ENCODE measurements around the gene NOS1AP. TPM values are rescaled to one million over a fixed set of nuclear protein-coding genes. Genes with fewer than 3 reads are reported as not detected.
"Not testable (repeated sequence)": the region's sequence is repeated elsewhere in the genome, so short reads cannot be mapped to it uniquely, and the experiment has no call there.

NOS1AP gene
- total RNA-seq, 1 donor from 2014 or later = 4.9 TPM

- no peak for ATAC-seq
- H3K36me3 ChIP-seq = no peaks in the 10 kb centered on the region
- H3K9me3 ChIP-seq = no peaks in the 10 kb centered on the region
- no peak for DNase-seq
- H3K4me3 ChIP-seq = no peak overlapping the region
- TF ChIP-seq CTCF (IDR thresholded peaks at IDR 0.05) = no peak
- no peak overlapping the region for H3K27ac ChIP-seq
- no peaks in the 10 kb centered on the region for H3K4me1 ChIP-seq
- H3K27me3 ChIP-seq = no peaks in the 10 kb centered on the region
- intact Hi-C loops (cut with DNase I) = no loop called here
These were observed 28.8 kb upstream of the NOS1AP start for GRCh38 chr1:162040657-162041056.

- H3K4me3 ChIP-seq = no peak overlapping the region
- no peak for ATAC-seq
- no peaks in the 10 kb centered on the region for H3K9me3 ChIP-seq
- no peak overlapping the region for H3K27ac ChIP-seq
- H3K4me1 ChIP-seq = no peaks in the 10 kb centered on the region
- no peak for DNase-seq
- no peaks in the 10 kb centered on the region for H3K36me3 ChIP-seq
- intact Hi-C loops (cut with DNase I) = no loop called here
- TF ChIP-seq CTCF (IDR thresholded peaks at IDR 0.05) = no peak
- H3K27me3 ChIP-seq = no peaks in the 10 kb centered on the region
These were observed 27.1 kb upstream of the NOS1AP start for GRCh38 chr1:162042361-162042760.

- intact Hi-C loops (cut with DNase I) = no loop called here
- no peaks in the 10 kb centered on the region for H3K4me1 ChIP-seq
- no peaks in the 10 kb centered on the region for H3K9me3 ChIP-seq
- TF ChIP-seq CTCF (IDR thresholded peaks at IDR 0.05) = no peak
- ATAC-seq (no peak), DNase-seq (no peak)
- no peak overlapping the region for H3K4me3 ChIP-seq
- no peaks in the 10 kb centered on the region for H3K27me3 ChIP-seq
- no peak overlapping the region for H3K27ac ChIP-seq
- H3K36me3 ChIP-seq = no peaks in the 10 kb centered on the region
These were observed 22.6 kb upstream of the NOS1AP start for GRCh38 chr1:162046921-162047320.

GRCh38 chr1:162053949-162054348 lies 15.5 kb upstream of the NOS1AP start:
- H3K27me3 ChIP-seq, DNase-seq, H3K4me1 ChIP-seq, H3K4me3 ChIP-seq, H3K36me3 ChIP-seq, H3K9me3 ChIP-seq, ATAC-seq, H3K27ac ChIP-seq: not testable (repeated sequence)
- intact Hi-C loops (cut with DNase I) = loop anchor here (10.0 kb wide), 1 partner anchor 331 kb away; the partner anchor contains the start of gene C1orf226

GRCh38 chr1:162055062-162055461 lies 14.4 kb upstream of the NOS1AP start:
- H3K27me3 ChIP-seq = no peaks in the 10 kb centered on the region
- no peak for TF ChIP-seq CTCF (IDR thresholded peaks at IDR 0.05)
- H3K27ac ChIP-seq = no peak overlapping the region
- DNase-seq (no peak), ATAC-seq (no peak)
- no peaks in the 10 kb centered on the region for H3K4me1 ChIP-seq
- no peak overlapping the region for H3K4me3 ChIP-seq
- no peaks in the 10 kb centered on the region for H3K36me3 ChIP-seq
- intact Hi-C loops (cut with DNase I) = loop anchor here (5.0 to 10.0 kb wide), 2 partner anchors 222 to 330 kb away; partner anchors contain the start of gene C1orf226
- no peaks in the 10 kb centered on the region for H3K9me3 ChIP-seq

- ATAC-seq (peak; percentile 98), DNase-seq (peak; percentile 67)
- TF ChIP-seq CTCF (IDR thresholded peaks at IDR 0.05) = peak; percentile 87
- no peaks in the 10 kb centered on the region for H3K4me1 ChIP-seq
- intact Hi-C loops (cut with DNase I) = loop anchor here (5.0 to 10.0 kb wide), 2 partner anchors 221 to 329 kb away; partner anchors contain the start of gene C1orf226
- H3K27me3 ChIP-seq = no peaks in the 10 kb centered on the region
- H3K4me3 ChIP-seq = no peak overlapping the region
- H3K36me3 ChIP-seq = no peaks in the 10 kb centered on the region
- no peak overlapping the region for H3K27ac ChIP-seq
- H3K9me3 ChIP-seq = no peaks in the 10 kb centered on the region
These were observed 13.4 kb upstream of the NOS1AP start for GRCh38 chr1:162056043-162056442.

Data from upper lobe of right lung (tissue), 1 donor.